ENCODE measurements around the gene TMEM95. TPM values are rescaled to one million over a fixed set of nuclear protein-coding genes. Genes with fewer than 3 reads are reported as not detected.
A peak's percentile ranks its signal among the peaks of the same experiment; 100 is the strongest.
"Not testable (repeated sequence)": the region's sequence is repeated elsewhere in the genome, so short reads cannot be mapped to it uniquely, and the experiment has no call there.

The TMEM95 gene
- total RNA-seq, 3 donors from 2014 or later = 0.26 TPM; not detected in 2

- Histone ChIP-seq H3K4me3 (no peak overlapping the region), H3K9me3 (no peaks in the 10 kb centered on the region), H3K4me1 (ENCODE audit: low read depth) (no peaks in the 10 kb centered on the region), H3K36me3 (ENCODE audit: low read depth) (no peaks in the 10 kb centered on the region)
- ATAC-seq (no peak), DNase-seq (no peak)
- intact Hi-C loops (cut with DNase I, micrococcal nuclease) = no loop called here
- TF ChIP-seq CTCF (IDR thresholded peaks at IDR 0.05) = no peak
These were observed 13.1 kb downstream of the TMEM95 start for GRCh38 chr17:7367918-7368598.

GRCh38 chr17:7368599-7368994, 13.6 kb downstream of the TMEM95 start:
- H3K4me1 ChIP-seq (ENCODE audit: low read depth); ATAC-seq; intact Hi-C loops (cut with DNase I, micrococcal nuclease); DNase-seq; H3K4me3 ChIP-seq; H3K36me3 ChIP-seq (ENCODE audit: low read depth); H3K9me3 ChIP-seq: not testable (repeated sequence)

- intact Hi-C loops (cut with DNase I, micrococcal nuclease) = no loop called here
- DNase-seq = no peak
- no peak for ATAC-seq
- H3K4me3 ChIP-seq = no peak overlapping the region
- no peak for TF ChIP-seq CTCF (IDR thresholded peaks at IDR 0.05)
- H3K9me3 ChIP-seq = no peaks in the 10 kb centered on the region
- H3K4me1 ChIP-seq (ENCODE audit: low read depth) = no peaks in the 10 kb centered on the region
- H3K36me3 ChIP-seq (ENCODE audit: low read depth) = no peaks in the 10 kb centered on the region
These were observed 14.9 kb downstream of the TMEM95 start for GRCh38 chr17:7369825-7370224.

- H3K4me1 ChIP-seq (ENCODE audit: low read depth) = no peaks in the 10 kb centered on the region
- H3K4me3 ChIP-seq = no peak overlapping the region
- H3K36me3 ChIP-seq (ENCODE audit: low read depth) = no peaks in the 10 kb centered on the region
- TF ChIP-seq CTCF (IDR thresholded peaks at IDR 0.05) = no peak
- no peaks in the 10 kb centered on the region for H3K9me3 ChIP-seq
- intact Hi-C loops (cut with DNase I, micrococcal nuclease) = no loop called here
- ATAC-seq (peak; percentile 59), DNase-seq (no peak)
These were observed 15.9 kb downstream of the TMEM95 start for GRCh38 chr17:7370853-7371252.

GRCh38 chr17:7374353-7374752, 19.4 kb downstream of the TMEM95 start:
- intact Hi-C loops (cut with DNase I, micrococcal nuclease) = no loop called here
- no peak for ATAC-seq
- TF ChIP-seq CTCF (IDR thresholded peaks at IDR 0.05) = no peak
- no peaks in the 10 kb centered on the region for H3K9me3 ChIP-seq
- H3K4me3 ChIP-seq = no peak overlapping the region
- H3K4me1 ChIP-seq (ENCODE audit: low read depth) = no peaks in the 10 kb centered on the region
- H3K36me3 ChIP-seq (ENCODE audit: low read depth) = no peaks in the 10 kb centered on the region
- no peak for DNase-seq

- Histone ChIP-seq H3K36me3 (ENCODE audit: low read depth) (no peaks in the 10 kb centered on the region), H3K4me1 (ENCODE audit: low read depth) (peaks cover 7% of the 10 kb centered on the region), H3K9me3 (no peaks in the 10 kb centered on the region), H3K4me3 (no peak overlapping the region)
- DNase-seq = no peak
- intact Hi-C loops (cut with DNase I, micrococcal nuclease) = no loop called here
- no peak for TF ChIP-seq CTCF (IDR thresholded peaks at IDR 0.05)
- no peak for ATAC-seq
These were observed 24.2 kb downstream of the TMEM95 start for GRCh38 chr17:7379134-7379533.
